GM19023 (cell line): ENCODE data around the gene GSTM2.
A peak's percentile ranks its signal among the peaks of the same experiment; 100 is the strongest.
"Not testable (repeated sequence)": the region's sequence is repeated elsewhere in the genome, so short reads cannot be mapped to it uniquely, and the experiment has no call there.

ENCODE experiments used
- ATAC-seq: cut with Tn5 transposase; IDR thresholded peaks from one replicate; pipeline ENCODE4 v1.9.1; 2021; ENCODE audit warnings: mild to moderate bottlenecking, moderate library complexity; ENCODE audit not compliant: unreplicated experiment

GSTM2 gene

DNA sequence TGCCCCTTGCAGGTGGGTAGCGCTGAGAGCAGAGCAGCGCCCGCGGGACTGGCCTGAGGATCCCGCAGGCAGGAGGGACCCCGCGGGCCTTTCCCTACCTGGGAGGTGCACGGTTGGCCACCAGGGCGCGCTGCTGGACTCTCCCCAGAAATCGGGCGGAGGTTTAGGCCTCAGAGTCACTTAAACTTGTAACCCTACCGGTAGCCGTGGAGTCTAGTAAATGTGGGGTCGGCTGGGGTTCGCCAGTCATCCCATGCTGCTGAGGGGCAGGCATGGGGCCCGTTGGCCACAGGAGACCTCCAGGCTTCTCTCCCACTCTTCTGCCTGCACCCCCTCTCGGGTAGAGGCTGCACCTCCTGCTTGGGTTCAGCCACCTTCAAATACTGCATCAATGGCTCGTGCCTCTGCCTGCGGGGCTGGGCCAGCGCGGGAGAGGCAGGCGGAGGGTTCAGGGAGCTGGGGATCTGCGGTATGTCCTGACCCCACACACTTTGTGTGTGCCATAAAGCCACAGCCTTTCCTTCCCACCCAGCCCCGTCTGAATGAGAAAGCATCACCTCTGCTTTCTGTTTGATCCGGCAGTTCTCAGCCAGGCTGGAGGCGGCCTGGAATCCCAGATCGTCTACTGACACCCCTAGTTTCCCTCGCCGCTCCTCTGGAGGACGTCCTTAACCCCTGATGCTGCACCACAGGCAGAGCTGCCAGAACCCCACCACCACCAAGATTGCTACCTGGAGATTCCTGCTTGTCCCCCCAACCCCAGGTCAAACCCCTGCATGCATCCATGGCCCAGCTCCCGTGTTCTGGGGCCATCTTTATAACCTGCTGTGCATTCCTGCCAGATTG, 24.2 kb upstream of the GSTM2 start:
- ATAC-seq = peak; percentile 88

GRCh38 chr1:109644670-109645069, 23.2 kb upstream of the GSTM2 start:
- ATAC-seq = no peak

DNA sequence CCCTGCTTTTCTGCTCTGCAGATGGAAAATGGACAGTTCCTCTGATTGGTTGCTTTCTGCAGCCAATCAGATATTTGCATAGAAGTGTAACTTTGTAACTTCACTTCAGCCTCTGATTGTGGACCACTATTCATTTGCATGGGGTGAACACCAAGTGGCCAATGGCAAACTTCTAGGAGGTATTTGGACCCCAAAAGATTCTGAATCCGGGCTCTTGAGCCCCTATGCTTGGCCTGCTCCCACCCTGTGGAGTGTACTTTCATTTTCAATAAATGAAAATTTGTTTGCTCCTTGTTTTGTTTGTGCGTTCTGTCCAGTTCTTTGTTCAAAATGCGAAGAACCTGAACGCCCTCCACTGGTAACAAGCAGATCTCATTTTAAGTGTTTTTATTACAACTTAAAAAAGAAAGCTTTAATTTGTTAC, 18.4 kb upstream of the GSTM2 start:
- ATAC-seq = no peak

DNA sequence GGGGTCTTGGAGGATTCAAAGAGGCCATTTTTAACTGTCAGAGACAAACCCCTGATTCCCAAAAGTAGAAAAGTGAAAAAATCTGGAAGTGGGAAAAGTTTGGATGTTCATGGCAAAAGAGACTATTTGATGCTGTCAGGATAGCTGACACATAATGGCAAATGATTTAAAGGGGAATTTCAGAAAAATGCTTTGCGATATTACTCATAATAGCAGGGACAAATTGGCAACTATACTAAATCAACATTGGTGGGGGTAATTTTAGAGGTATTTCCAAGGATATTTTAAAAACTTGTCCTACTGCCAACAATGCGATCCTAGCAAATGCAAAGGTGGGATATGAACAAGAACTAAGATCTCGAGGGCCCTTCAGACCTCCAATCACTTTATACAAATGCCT, 17.2 kb upstream of the GSTM2 start:
- no peak for ATAC-seq

DNA sequence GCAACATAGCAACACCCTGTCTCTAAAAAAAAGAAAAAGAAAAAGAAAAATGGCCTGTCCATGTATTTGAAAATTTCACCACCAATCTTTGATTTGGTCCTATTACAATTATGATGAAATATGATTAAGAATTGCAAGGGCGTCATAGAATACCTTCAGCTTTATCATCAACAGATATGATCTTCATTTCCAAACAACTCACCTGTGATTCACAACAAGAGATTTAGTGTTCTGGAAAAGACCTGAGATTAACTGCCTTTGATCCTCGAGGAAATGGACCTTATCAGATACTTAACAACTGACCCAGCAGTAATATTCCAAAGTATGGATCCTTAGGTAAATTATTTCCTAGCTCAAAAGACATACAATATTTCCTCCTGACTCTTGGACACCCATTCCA, 15.5 kb upstream of the GSTM2 start:
- ATAC-seq = no peak

GRCh38 chr1:109653306-109653705, 14.6 kb upstream of the GSTM2 start:
- no peak for ATAC-seq

DNA sequence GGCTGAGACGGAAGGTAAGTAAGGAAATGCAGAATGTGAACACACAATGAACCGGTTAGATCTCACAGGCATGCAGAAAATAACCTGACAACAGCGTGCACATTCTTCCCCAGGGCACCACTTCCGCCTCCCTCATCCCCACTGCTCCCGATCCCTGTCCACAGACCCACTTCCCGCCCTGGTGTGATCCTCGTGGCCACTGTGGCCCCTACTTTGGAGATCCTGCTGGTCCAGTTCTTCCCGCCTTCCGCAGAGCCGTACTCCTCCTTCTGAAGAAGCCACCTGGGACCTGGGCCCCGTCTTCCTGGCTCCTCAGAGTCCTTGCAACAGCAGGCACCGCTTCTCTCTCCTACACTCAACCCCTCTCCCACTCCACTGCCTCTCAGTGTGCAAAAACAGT, 13.3 kb upstream of the GSTM2 start:
- no peak for ATAC-seq

GRCh38 chr1:109655615-109656519, 12.0 kb upstream of the GSTM2 start, which contains the start of gene GSTM4:
Gene GSTM4, plus strand, starts transcription at chr1:109656099. Its CDS starts 291 bp downstream, at chr1:109656390.
- ATAC-seq = peak; percentile 90

DNA sequence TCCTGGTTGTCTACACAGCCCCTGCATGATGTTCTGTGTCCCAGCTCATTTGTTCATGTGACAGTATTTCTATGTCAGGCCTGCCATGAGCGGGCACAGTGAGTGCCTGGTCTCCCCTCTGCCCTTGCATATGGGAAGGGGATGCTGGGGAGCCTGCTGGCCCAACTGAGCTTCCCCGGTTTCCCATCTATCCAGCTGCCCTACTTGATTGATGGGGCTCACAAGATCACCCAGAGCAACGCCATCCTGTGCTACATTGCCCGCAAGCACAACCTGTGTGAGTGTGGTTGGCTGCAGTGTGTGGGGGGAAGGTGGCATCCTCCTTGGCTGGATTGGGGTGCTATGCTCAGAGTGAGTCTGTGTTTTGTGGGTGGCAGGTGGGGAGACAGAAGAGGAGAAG, 10.5 kb upstream of the GSTM2 start:
- no peak for ATAC-seq

GRCh38 chr1:109657970-109658369, 9.9 kb upstream of the GSTM2 start:
- no peak for ATAC-seq

GRCh38 chr1:109658533-109659042, 9.3 kb upstream of the GSTM2 start:
- no peak for ATAC-seq

DNA sequence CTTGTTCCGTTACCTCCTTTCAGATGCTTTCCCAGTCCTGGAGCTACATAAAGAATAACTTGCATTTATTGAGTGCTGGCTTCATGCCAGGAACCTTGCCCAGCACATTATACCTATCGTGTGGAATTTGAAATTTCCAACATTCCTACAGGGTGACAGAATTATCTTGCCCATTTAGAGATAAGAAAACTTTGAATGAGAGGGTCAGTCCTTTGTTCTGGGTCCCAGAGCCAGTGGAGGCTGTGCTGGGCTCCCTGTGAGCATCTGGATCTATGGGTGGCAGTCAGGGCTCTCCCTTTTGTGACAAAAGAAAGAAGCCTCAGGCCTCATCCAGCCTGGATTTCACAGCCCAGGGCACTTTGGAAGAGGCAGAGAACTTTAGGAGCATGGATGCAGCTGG, 8.7 kb upstream of the GSTM2 start:
- no peak for ATAC-seq

DNA sequence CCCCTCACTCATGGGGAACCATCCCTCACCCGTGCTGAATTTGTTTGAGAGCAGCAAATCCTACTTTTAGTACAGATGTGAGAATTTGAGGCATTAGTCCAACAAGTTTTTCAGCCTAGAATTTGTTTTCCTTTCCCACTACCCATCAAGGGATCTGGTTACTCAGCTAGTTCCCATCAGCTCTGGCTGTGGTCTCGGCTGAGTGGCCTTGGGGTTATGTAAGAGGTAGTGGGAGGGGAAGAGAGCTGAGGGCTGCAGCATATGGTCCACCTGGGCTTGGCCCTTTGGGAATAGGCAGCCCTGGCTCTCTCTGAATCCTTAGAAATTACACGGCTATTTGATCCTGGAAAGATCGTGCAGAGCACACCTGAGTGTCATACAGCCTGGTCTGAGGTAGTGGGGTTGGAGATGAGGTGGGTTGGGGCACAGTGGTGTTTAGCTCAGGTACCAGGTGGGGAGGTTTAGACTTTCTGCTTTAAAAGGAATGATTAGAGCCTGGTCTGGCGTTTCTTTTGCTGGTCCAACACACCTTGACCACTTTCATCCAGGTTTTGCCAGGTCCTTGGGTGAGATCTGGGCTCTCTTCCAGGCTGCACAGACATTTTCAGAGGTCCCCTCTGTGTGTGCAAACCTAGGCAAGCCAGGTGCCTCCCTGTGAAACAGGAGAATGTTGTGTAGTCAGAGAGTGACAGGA, 7.7 kb upstream of the GSTM2 start:
- no peak for ATAC-seq

DNA sequence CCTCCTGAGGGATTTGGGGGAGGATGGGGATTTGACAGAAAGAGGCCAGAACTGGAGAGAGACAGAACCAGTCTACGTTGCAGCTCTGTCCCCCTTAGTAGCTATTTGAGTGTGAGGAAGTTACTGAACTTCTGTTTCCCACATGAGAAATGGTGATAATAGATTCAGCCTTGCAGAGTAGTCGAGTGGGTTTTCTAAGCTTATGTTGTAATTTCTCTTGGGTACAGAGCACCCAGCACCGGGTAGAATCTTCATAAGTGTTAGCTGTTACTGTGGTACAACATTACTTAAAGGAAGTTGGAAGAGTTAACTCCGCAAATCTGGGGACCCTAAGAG, 7.2 kb upstream of the GSTM2 start:
- ATAC-seq = not testable (repeated sequence)

DNA sequence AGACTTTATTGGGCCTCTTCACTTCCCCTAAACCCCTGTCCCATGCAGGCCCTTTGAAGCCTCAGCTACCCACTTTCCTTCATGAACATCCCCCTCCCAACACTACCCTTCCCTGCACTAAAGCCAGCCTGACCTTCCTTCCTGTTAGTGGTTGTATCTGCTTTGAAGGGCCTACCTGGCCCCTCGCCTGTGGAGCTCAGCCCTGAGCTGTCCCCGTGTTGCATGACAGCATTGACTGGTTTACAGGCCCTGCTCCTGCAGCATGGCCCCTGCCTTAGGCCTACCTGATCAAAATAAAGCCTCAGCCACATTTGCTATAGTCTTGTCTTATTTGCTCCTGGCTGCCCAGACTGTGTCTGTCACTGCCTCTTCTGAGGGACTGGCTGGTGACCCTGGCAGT, 6.5 kb upstream of the GSTM2 start:
- ATAC-seq = no peak

- no peak for ATAC-seq
Measured at GRCh38 chr1:109664671-109665070, 3.2 kb upstream of the GSTM2 start.

DNA sequence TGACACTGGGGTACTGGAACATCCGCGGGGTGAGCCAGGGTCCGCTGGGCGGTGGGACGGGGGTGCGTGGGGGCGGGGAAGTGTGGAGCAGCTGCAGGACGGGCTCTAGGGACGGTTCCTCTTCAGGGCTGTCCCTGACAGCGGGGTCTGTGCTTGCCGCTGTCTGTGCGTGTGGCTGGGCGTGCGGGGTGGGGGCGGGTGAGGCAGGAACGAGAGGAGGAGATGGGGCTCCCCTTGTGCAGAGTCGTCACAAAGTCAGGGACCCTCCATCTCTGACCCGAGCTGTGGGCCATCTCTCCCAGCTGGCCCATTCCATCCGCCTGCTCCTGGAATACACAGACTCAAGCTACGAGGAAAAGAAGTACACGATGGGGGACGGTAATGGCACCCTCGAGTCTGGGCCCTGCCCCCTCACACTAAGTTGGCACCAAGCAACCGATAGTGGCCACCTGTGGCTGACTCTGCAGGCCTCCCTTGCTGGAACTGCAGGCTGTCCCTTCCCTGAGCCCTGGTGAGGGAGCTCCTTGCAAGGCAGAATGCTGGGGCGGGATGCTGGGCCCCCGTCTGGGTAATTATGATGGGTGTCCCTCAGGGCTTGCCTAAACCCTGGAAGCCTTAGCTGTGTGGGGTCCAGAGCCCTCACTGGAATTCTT, 392 bp downstream of the GSTM2 start:
- ATAC-seq = no peak

GRCh38 chr1:109669246-109669948, 1.5 kb downstream of the GSTM2 start:
- no peak for ATAC-seq

- not testable (repeated sequence) for ATAC-seq
Measured at GRCh38 chr1:109669949-109670302, 2.1 kb downstream of the GSTM2 start.

GRCh38 chr1:109671067-109671466, 3.2 kb downstream of the GSTM2 start:
- ATAC-seq = no peak
